Measurements from ENCODE around the gene MFSD6L.

Gene MFSD6L

GRCh38 chr17:8798846-8799569, at the start of gene MFSD6L:
Gene MFSD6L, minus strand, starts transcription at chr17:8799365. Its CDS starts 245 bp downstream, at chr17:8799120.
- no peak for DNase-seq (ENCODE audit: low read depth)
- TF ChIP-seq CTCF (IDR thresholded peaks at IDR 0.05; ENCODE audit: low read depth, low read length, missing control alignments) = no peak
- in situ Hi-C loops (cut with HindIII; ENCODE audit: low sequenced_read_pairs) = no loop called here
- no peak within 1 kb of the TSS for H3K4me3 ChIP-seq (ENCODE audit: low read depth, low read length)

- H3K4me3 ChIP-seq (ENCODE audit: low read depth, low read length) = no peak overlapping the region
- in situ Hi-C loops (cut with HindIII; ENCODE audit: low sequenced_read_pairs) = no loop called here
- TF ChIP-seq CTCF (IDR thresholded peaks at IDR 0.05; ENCODE audit: low read depth, low read length, missing control alignments) = no peak
- DNase-seq (ENCODE audit: low read depth) = no peak
These were observed 48.7 kb upstream of the MFSD6L start for GRCh38 chr17:8847891-8848290.

- no peak overlapping the region for H3K4me3 ChIP-seq (ENCODE audit: low read depth, low read length)
- no peak for DNase-seq (ENCODE audit: low read depth)
These were observed 47.6 kb upstream of the MFSD6L start for GRCh38 chr17:8846768-8847211.

GRCh38 chr17:8844229-8845218, 45.4 kb upstream of the MFSD6L start:
- H3K4me3 ChIP-seq (ENCODE audit: low read depth, low read length) = no peak overlapping the region
- TF ChIP-seq CTCF (IDR thresholded peaks at IDR 0.05; ENCODE audit: low read depth, low read length, missing control alignments) = no peak
- no peak for DNase-seq (ENCODE audit: low read depth)
- in situ Hi-C loops (cut with HindIII; ENCODE audit: low sequenced_read_pairs) = no loop called here

More at GRCh38 chr17:8846768-8847211, 47.6 kb upstream of the MFSD6L start:
- no peak for TF ChIP-seq CTCF (IDR thresholded peaks at IDR 0.05; ENCODE audit: low read depth, low read length, missing control alignments)
- in situ Hi-C loops (cut with HindIII; ENCODE audit: low sequenced_read_pairs) = no loop called here

GRCh38 chr17:8843344-8843743, 44.2 kb upstream of the MFSD6L start:
- no peak overlapping the region for H3K4me3 ChIP-seq (ENCODE audit: low read depth, low read length)
- in situ Hi-C loops (cut with HindIII; ENCODE audit: low sequenced_read_pairs) = no loop called here
- no peak for TF ChIP-seq CTCF (IDR thresholded peaks at IDR 0.05; ENCODE audit: low read depth, low read length, missing control alignments)
- no peak for DNase-seq (ENCODE audit: low read depth)

GRCh38 chr17:8841844-8842243, 42.7 kb upstream of the MFSD6L start:
- no peak for TF ChIP-seq CTCF (IDR thresholded peaks at IDR 0.05; ENCODE audit: low read depth, low read length, missing control alignments)
- no peak overlapping the region for H3K4me3 ChIP-seq (ENCODE audit: low read depth, low read length)
- no peak for DNase-seq (ENCODE audit: low read depth)
- in situ Hi-C loops (cut with HindIII; ENCODE audit: low sequenced_read_pairs) = no loop called here

All from astrocyte of the cerebellum (primary cell).